HepG2 (cell line): Measurements from ENCODE around the gene LDB2. TPM values are rescaled to one million over a fixed set of nuclear protein-coding genes. Genes with fewer than 3 reads are reported as not detected.

ENCODE experiments used
- ATAC-seq: fragments of 200-7000 bp; cut with Tn5 transposase; 3 replicates; pipeline ENCODE4 v1.9.1; 2020; ENCODE audit warnings: mild to moderate bottlenecking, moderate library complexity
- BruUV-seq: library from RNA; stranded (reverse); fragments of 400-500 nt; replicated peaks from 2 replicates; lab custom pipeline; 2021; lab: Mats Ljungman, UMichigan
- CTCF ChIA-PET: fragments of 300-600 bp; formaldehyde crosslinking; extraction: SDS; loops from one replicate; lab custom pipeline; 2021; ENCODE audit warnings: low total read pairs, inconsistent platforms, low intra/inter-chr PET ratio; lab: Yijun Ruan, JAX
- POLR2A ChIA-PET: fragments of 350-600 bp; sonication (Branson Sonifier 250); formaldehyde crosslinking; loops from one replicate; lab custom pipeline; 2020; ENCODE audit warnings: antibody characterized with exemption, inconsistent platforms; lab: Yijun Ruan, JAX
- DNase-seq: peaks from one replicate; pipeline ENCODE4 v3.0.0-alpha.2; 2015; ENCODE audit warnings: low spot score
- FAIRE-seq: peaks from 3 replicates; lab custom pipeline; 2011; peaks lifted over from hg19 to GRCh38; lab: Jason Lieb, UNC
- H2AFZ ChIP-seq: one replicate; pipeline ENCODE4 v1.6.1; 2011; ENCODE audit warnings: low read length, inconsistent platforms
- H3K27ac ChIP-seq: fragments of 300-600 bp; 3 replicates; pipeline ENCODE4 v1.8.0; 2011; ENCODE audit warnings: mixed run types, mild to moderate bottlenecking, mixed read lengths, low read length, inconsistent platforms; ENCODE audit not compliant: insufficient read depth; ENCODE audit errors: extremely low read length
- H3K27me3 ChIP-seq, 2 experiments: fragments of 200-600 bp in 1 of 2; 2 replicates in 1 of 2; 3 replicates in 1 of 2; pipeline versions ENCODE4 v1.6.0 to v1.8.0; 2011; ENCODE audit warnings: low read length in 2 of 2, mild to moderate bottlenecking in 2 of 2, moderate library complexity in 2 of 2, inconsistent platforms in 1 of 2; ENCODE audit not compliant: insufficient read depth in 2 of 2, control insufficient read depth in 1 of 2
- H3K36me3 ChIP-seq, 2 experiments: fragments of 200-600 bp in 1 of 2; replicated peaks in 1 of 2; 2 replicates in 1 of 2; 3 replicates in 1 of 2; pipeline versions ENCODE4 v1.5.1 to v1.8.0; 2011; ENCODE audit warnings: low read length in 2 of 2, inconsistent platforms in 1 of 2; ENCODE audit not compliant: insufficient read depth in 2 of 2, control insufficient read depth in 1 of 2
- H3K4me1 ChIP-seq: 2 replicates; pipeline ENCODE4 v1.5.1; 2012; ENCODE audit warnings: low read length, inconsistent platforms; ENCODE audit not compliant: insufficient read depth
- H3K4me2 ChIP-seq: 2 replicates; pipeline ENCODE4 v1.6.0; 2011; ENCODE audit warnings: low read depth, low read length, inconsistent platforms
- H3K4me3 ChIP-seq, 3 experiments: fragments of 200-600 bp in 1 of 3; sonication (generic), shearing (Covaris generic) in 1 of 3; replicated peaks in 1 of 3; 2 replicates each; pipeline ENCODE4 v1.5.1; 2011 to 2016; ENCODE audit warnings: low read length in 3 of 3, inconsistent platforms in 2 of 3, low read depth in 2 of 3, mild to moderate bottlenecking in 2 of 3, control low read depth in 1 of 3, mixed read lengths in 1 of 3; ENCODE audit not compliant: insufficient read depth in 1 of 3
- H3K79me2 ChIP-seq: one replicate; pipeline ENCODE4 v1.6.1; 2011; ENCODE audit warnings: low read length, inconsistent platforms; ENCODE audit not compliant: insufficient read depth
- H3K9ac ChIP-seq: 2 replicates; pipeline ENCODE4 v1.6.0; 2011; ENCODE audit warnings: mild to moderate bottlenecking, low read depth, low read length, inconsistent platforms; ENCODE audit not compliant: insufficient read depth
- H3K9me3 ChIP-seq: 2 replicates; pipeline ENCODE4 v1.5.1; 2012; ENCODE audit warnings: mild to moderate bottlenecking, low read length
- H4K20me1 ChIP-seq: 2 replicates; pipeline ENCODE4 v1.6.0; 2011; ENCODE audit warnings: inconsistent platforms, mild to moderate bottlenecking, low read length, moderate library complexity; ENCODE audit not compliant: insufficient read depth
- BRF2 ChIP-seq: sonication (generic); formaldehyde crosslinking; IDR thresholded peaks from 2 replicates; pipeline ENCODE4 v1.8.1; 2022; ENCODE audit warnings: mild to moderate bottlenecking, missing genetic modification reagents
- EP300 ChIP-seq, 3 experiments: sonication (generic) in 1 of 3; formaldehyde crosslinking in 1 of 3; IDR thresholded peaks; 2 replicates each; pipeline versions ENCODE4 v1.5.1 to v1.6.1; 2011 to 2020; ENCODE audit warnings: low read depth in 2 of 3, low read length in 2 of 3, borderline replicate concordance in 1 of 3, improper control_type of control experiment in 1 of 3, mild to moderate bottlenecking in 1 of 3, missing genetic modification reagents in 1 of 3, moderate library complexity in 1 of 3
- ERF ChIP-seq: IDR thresholded peaks from 2 replicates; pipeline ENCODE4 v1.6.1; 2018; ENCODE audit warnings: missing biosample characterization, missing genetic modification reagents
- HNRNPUL1 ChIP-seq: fragments of 200-400 bp; formaldehyde crosslinking; IDR thresholded peaks from 2 replicates; pipeline ENCODE4 v1.6.1; 2017; ENCODE audit warnings: low read depth, mild to moderate bottlenecking, low read length, moderate library complexity
- MEF2D ChIP-seq: sonication (generic); formaldehyde crosslinking; IDR thresholded peaks from 2 replicates; pipeline ENCODE4 v1.5.1; 2020; ENCODE audit warnings: mild to moderate bottlenecking, missing genetic modification reagents
- NBN ChIP-seq: fragments of 450-650 bp; conservative IDR thresholded peaks from 2 replicates; pipeline ENCODE4 v1.6.1; 2017
- NFAT5 ChIP-seq: sonication (generic); formaldehyde crosslinking; IDR thresholded peaks from 2 replicates; pipeline ENCODE4 v1.4.0; 2020; ENCODE audit warnings: missing genetic modification reagents
- PAX8 ChIP-seq: sonication (generic); formaldehyde crosslinking; IDR thresholded peaks from 2 replicates; pipeline ENCODE4 v1.8.0; 2022; ENCODE audit warnings: mild to moderate bottlenecking, missing genetic modification reagents, borderline replicate concordance
- POLR2AphosphoS5 ChIP-seq: IDR thresholded peaks from 2 replicates; pipeline ENCODE4 v1.6.1; 2012; ENCODE audit warnings: low read depth, low read length
- RBFOX2 ChIP-seq: fragments of 200-400 bp; formaldehyde crosslinking; IDR thresholded peaks from 2 replicates; pipeline ENCODE4 v1.6.1; 2017; ENCODE audit warnings: low read depth, mild to moderate bottlenecking, low read length
- ZBTB20 ChIP-seq: sonication (generic); formaldehyde crosslinking; IDR thresholded peaks from 2 replicates; pipeline ENCODE4 v1.8.1; 2023; ENCODE audit warnings: missing genetic modification reagents, low read depth, mild to moderate bottlenecking, borderline replicate concordance
- ZBTB42 ChIP-seq: sonication (generic); formaldehyde crosslinking; IDR thresholded peaks from 2 replicates; pipeline ENCODE4 v1.5.0; 2020; ENCODE audit warnings: mild to moderate bottlenecking, missing genetic modification reagents
- ZNF446 ChIP-seq: sonication (generic); formaldehyde crosslinking; IDR thresholded peaks from 2 replicates; pipeline ENCODE4 v1.5.0; 2020; ENCODE audit warnings: mild to moderate bottlenecking, missing genetic modification reagents
- ZNF570 ChIP-seq: sonication (generic); formaldehyde crosslinking; IDR thresholded peaks from 2 replicates; pipeline ENCODE4 v1.4.0; 2020; ENCODE audit warnings: mild to moderate bottlenecking, missing genetic modification reagents, borderline replicate concordance
- ZNF639 ChIP-seq: conservative IDR thresholded peaks from 2 replicates; pipeline ENCODE4 v1.6.1; 2018; ENCODE audit warnings: missing genetic modification reagents
- ZSCAN20 ChIP-seq: sonication (generic); formaldehyde crosslinking; IDR thresholded peaks from 2 replicates; pipeline ENCODE4 v1.4.0; 2020; ENCODE audit warnings: missing genetic modification reagents, mild to moderate bottlenecking, borderline replicate concordance
- WGBS: methylation state at CpG from one replicate; pipeline ENCODE4 v1.1.6; 2017; ENCODE audit warnings: low lambda C conversion rate; 5-methylcytosine and 5-hydroxymethylcytosine counted together
- in situ Hi-C: cut with HindIII; loops from 2 replicates; pipeline ENCODE4 v1.10.0; 2017; ENCODE audit warnings: low pct_unique_long_range_greater_than_20kb; ENCODE audit not compliant: extremely low pct_ligation_motif_present
- intact Hi-C: fragments of 100-400 bp; cut with micrococcal nuclease; formaldehyde crosslinking; loops from one replicate; pipeline ENCODE4 v1.10.0; 2022; ENCODE audit not compliant: unreplicated experiment
- polyA plus RNA-seq, 8 experiments: library from polyadenylated mRNA; depleted of rRNA in 3 of 8; stranded (reverse) in 7 of 8; unstranded in 1 of 8; fragments of >200 nt; fragmentation: Illumina TruSeq in 4 of 8; extraction: Trizol in 4 of 8; gene quantifications; 2 replicates each; pipeline versions ENCODE4 v1.2.1 to v1.2.3, GENCODE V29; 2011 to 2016; ENCODE audit warnings: low read depth in 4 of 8, missing spikeins in 1 of 8, mixed read lengths in 1 of 8; ENCODE audit not compliant: insufficient read depth in 1 of 8
- total RNA-seq, 5 experiments: library from RNA; depleted of rRNA; stranded (reverse); fragments of >200 nt; fragmentation: Illumina TruSeq; extraction: Trizol; gene quantifications; 2 replicates each; pipeline ENCODE4 v1.2.3, GENCODE V29; 2016; ENCODE audit warnings: low read depth in 1 of 5

The LDB2 gene
- total and polyA plus RNA-seq, 2 of the 13 experiments (the other 11 are each of a cell fraction or from before 2014, with no cell fraction given), result not detected

- peak overlapping the region in 1 of 3 experiments; percentile 30; a peak in 1 of 6 replicates for H3K4me3 ChIP-seq
- DNase-seq, result peak; percentile 90
- H3K27me3 ChIP-seq, result no peaks in the 10 kb centered on the region
- no peaks in the 10 kb centered on the region for H3K9me3 ChIP-seq
- ChIA-PET CTCF (no interaction called here), POLR2A (interaction anchor here (0.5 to 1.7 kb wide), 5 partner anchors 8 to 1184 kb away, joined by 3 to 13 read pairs (median 3); no protein-coding TSS in a partner anchor)
- no peaks in the 10 kb centered on the region for H3K36me3 ChIP-seq
- in situ Hi-C loops, result no loop called here
- 0 out of 2 replicates have a peak overlapping the region, but pooled peaks have one; percentile 13 for H3K9ac ChIP-seq
- intact Hi-C loops, result loop anchor here (1.0 kb wide), 1 partner anchor 11 kb away; no protein-coding TSS in a partner anchor
- peaks cover 75% of the 10 kb centered on the region for H3K4me1 ChIP-seq
- no peaks in the 10 kb centered on the region for H4K20me1 ChIP-seq
- peak overlapping the region; percentile 62 for H3K4me2 ChIP-seq
- peak overlapping the region; percentile 79 for H3K27ac ChIP-seq
- 2% methylated on average over 2 of the region's 2 CpGs for WGBS
- no peaks in the 10 kb centered on the region for H3K79me2 ChIP-seq
- H2AFZ ChIP-seq, result no peak overlapping the region
- ATAC-seq, result peak; percentile 98
- BruUV-seq, result no TSS peak
- peak; percentile 85 for FAIRE-seq
- peak; percentile 66; the same call in 1 of the 2 replicates for TF ChIP-seq HNRNPUL1
- TF ChIP-seq ZNF570, result no peak
- no peak for TF ChIP-seq BRF2
- TF ChIP-seq EP300 (IDR thresholded peaks at IDR 0.05; ENCODE audit: low read depth in 2 of 2, low read length in 2 of 2), result peak in 1 of 2 experiments; percentile 83; a peak in 2 of 4 replicates
- TF ChIP-seq EP300 (CRISPR knock-in tag; IDR thresholded peaks at IDR 0.05; ENCODE audit: borderline replicate concordance), result peak; percentile 49; the same call in 1 of the 2 replicates
- no peak for TF ChIP-seq NFAT5
- no peak for TF ChIP-seq ZNF639 (CRISPR knock-in tag)
- no peak for TF ChIP-seq POLR2AphosphoS5
- TF ChIP-seq MEF2D (CRISPR knock-in tag), result no peak
- no peak for TF ChIP-seq ZBTB20
- no peak for TF ChIP-seq RBFOX2
- TF ChIP-seq ZBTB42 (CRISPR knock-in tag), result no peak
- TF ChIP-seq ZSCAN20 (CRISPR knock-in tag), result no peak
- no peak for TF ChIP-seq NBN
- no peak for TF ChIP-seq PAX8 (CRISPR knock-in tag)
- TF ChIP-seq ERF, result peak; percentile 48; the same call in 1 of the 2 replicates
- TF ChIP-seq ZNF446 (CRISPR knock-in tag), result no peak
These were observed 62.7 kb downstream of the LDB2 start for GRCh38 chr4:16835597-16836247.
